Naive B cell (primary cell): ENCODE results near the gene FXR1. TPM values are rescaled to one million over a fixed set of nuclear protein-coding genes. Genes with fewer than 3 reads are reported as not detected.
"Not testable (repeated sequence)": the region's sequence is repeated elsewhere in the genome, so short reads cannot be mapped to it uniquely, and the experiment has no call there.

ENCODE experiments used
- ATAC-seq, 2 donors: fragments of 150-1000 bp; cut with Tn5 transposase; 2 replicates each; pipeline ENCODE4 v1.10.0; 2021; ENCODE audit warnings: low read depth in 2 of 2, mild to moderate bottlenecking in 2 of 2, moderate library complexity in 2 of 2
- DNase-seq: peaks from one replicate; pipeline ENCODE4 v3.0.0; 2022
- H3K27ac Mint-ChIP-seq, 6 donors: one replicate each; pipeline ENCODE4 v1.8.0; 2020 to 2022; ENCODE audit warnings: mild to moderate bottlenecking in 6 of 6, mixed read lengths in 6 of 6, moderate library complexity in 5 of 6, inconsistent platforms in 2 of 6
- H3K27me3 Mint-ChIP-seq, 3 donors: one replicate each; pipeline ENCODE4 v1.8.0; 2021 to 2022; ENCODE audit warnings: mixed read lengths in 3 of 3, mild to moderate bottlenecking in 1 of 3
- H3K36me3 Mint-ChIP-seq, 2 donors: one replicate each; pipeline ENCODE4 v1.8.0; 2020 to 2022; ENCODE audit warnings: mixed read lengths in 2 of 2, inconsistent platforms in 1 of 2, mild to moderate bottlenecking in 1 of 2
- H3K4me1 Mint-ChIP-seq, 3 donors: one replicate each; pipeline ENCODE4 v1.8.0; 2020 to 2022; ENCODE audit warnings: mixed read lengths in 3 of 3, inconsistent platforms in 1 of 3, mild to moderate bottlenecking in 1 of 3, moderate library complexity in 1 of 3
- H3K4me3 Mint-ChIP-seq, 8 donors: one replicate each; pipeline ENCODE4 v1.8.0; 2020 to 2022; ENCODE audit warnings: mild to moderate bottlenecking in 8 of 8, mixed read lengths in 8 of 8, moderate library complexity in 8 of 8, inconsistent platforms in 2 of 8
- H3K9me3 Mint-ChIP-seq, 7 donors: one replicate each; pipeline ENCODE4 v1.8.0; 2020 to 2022; ENCODE audit warnings: mixed read lengths in 7 of 7, mild to moderate bottlenecking in 5 of 7, inconsistent platforms in 2 of 7, moderate library complexity in 1 of 7
- polyA plus RNA-seq, 6 donors: library from polyadenylated mRNA; unstranded; fragments of 300-500 nt; fragmentation: Illumina TruSeq; gene quantifications; one replicate each; pipeline ENCODE4 v1.2.3, GENCODE V29; 2021; ENCODE audit warnings: low read depth in 6 of 6

The FXR1 gene
- polyA plus RNA-seq, 6 donors from 2014 or later, result 41.0 to 53.2 (median 45.7) TPM

DNA sequence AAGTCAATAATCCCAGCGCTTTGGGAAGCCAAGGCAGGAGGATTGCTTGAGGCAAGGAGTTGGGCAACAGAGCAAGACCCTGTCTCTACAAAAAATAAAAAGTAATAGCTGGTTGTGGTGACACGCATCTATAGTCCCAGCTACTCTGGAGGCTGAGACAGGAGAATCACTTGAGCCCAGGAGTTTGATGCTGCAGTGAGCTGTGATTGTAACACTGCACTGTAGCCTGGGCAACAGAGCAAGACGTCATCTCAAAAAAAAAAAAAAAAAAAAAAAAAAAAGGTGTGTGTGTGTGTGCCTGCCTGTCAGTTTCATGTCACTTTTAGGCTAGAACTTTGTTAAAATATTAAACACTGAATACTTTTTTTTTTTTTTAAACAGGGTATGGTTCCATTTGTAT, 48.6 kb downstream of the FXR1 start:
- peaks cover 33 to 47% of the 10 kb centered on the region in 2 donors for H3K36me3 Mint-ChIP-seq
- peak in 1 of 2 donors; percentile 37 for ATAC-seq

DNA sequence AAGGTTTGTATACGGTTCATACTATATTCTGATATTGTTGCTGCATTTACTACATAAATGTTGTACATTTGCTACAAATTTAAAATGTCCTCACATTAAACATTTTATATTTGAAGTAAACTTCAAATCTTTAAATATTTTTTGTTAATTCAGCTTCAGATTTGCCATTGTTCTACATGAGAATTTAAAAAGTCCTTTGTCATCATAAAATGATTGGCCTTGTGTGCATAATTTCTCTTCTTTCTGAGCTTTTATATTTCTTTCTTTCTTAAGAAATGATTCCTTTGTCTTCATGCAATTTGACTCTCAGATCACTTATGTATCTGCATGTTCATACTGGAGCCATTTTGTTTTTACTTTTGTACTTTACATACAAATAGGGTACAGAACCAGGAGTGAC, 49.1 kb downstream of the FXR1 start:
- H3K27ac Mint-ChIP-seq, result no peak overlapping the region
- ATAC-seq, result no peak
- H3K9me3 Mint-ChIP-seq, result peaks cover 0 to 3% (median 0%) of the 10 kb centered on the region in 7 donors
- DNase-seq, result no peak
- H3K4me1 Mint-ChIP-seq, result peaks cover 0 to 9% (median 0%) of the 10 kb centered on the region in 3 donors
- H3K4me3 Mint-ChIP-seq, result no peak overlapping the region
- peaks cover 29 to 47% of the 10 kb centered on the region in 2 donors for H3K36me3 Mint-ChIP-seq
- H3K27me3 Mint-ChIP-seq, result no peaks in the 10 kb centered on the region

More for the DNA sequence above, 48.6 kb downstream of the FXR1 start:
- peak overlapping the region in 1 of 6 donors; percentile 73 for H3K27ac Mint-ChIP-seq
- DNase-seq, result no peak
- peaks cover 0 to 3% (median 0%) of the 10 kb centered on the region in 7 donors for H3K9me3 Mint-ChIP-seq
- no peaks in the 10 kb centered on the region for H3K27me3 Mint-ChIP-seq
- H3K4me3 Mint-ChIP-seq, result no peak overlapping the region
- peaks cover 0 to 9% (median 0%) of the 10 kb centered on the region in 3 donors for H3K4me1 Mint-ChIP-seq

DNA sequence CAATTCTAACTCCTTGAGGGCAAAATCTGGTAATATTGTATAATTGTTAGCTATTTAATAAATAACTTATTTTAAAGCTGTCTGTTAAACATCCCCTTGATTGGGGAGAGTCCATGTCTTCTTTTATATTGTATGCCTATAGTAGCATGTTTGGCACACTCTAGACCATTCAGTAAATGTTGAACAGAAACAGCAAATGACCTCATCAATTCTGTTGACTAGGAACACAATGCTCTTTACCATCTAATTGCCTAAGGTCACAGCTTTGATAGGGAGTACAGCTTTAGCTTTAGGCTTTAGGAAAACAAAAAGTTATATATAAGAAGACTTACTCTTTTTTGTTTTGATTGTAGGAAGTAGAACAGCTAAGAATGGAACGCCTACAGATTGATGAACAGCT, 50.1 kb downstream of the FXR1 start:
- Mint-ChIP-seq H3K9me3 (peaks cover 0 to 2% (median 0%) of the 10 kb centered on the region in 7 donors), H3K36me3 (peaks cover 24 to 45% of the 10 kb centered on the region in 2 donors), H3K4me3 (no peak overlapping the region), H3K4me1 (peaks cover 0 to 9% (median 0%) of the 10 kb centered on the region in 3 donors), H3K27me3 (no peaks in the 10 kb centered on the region), H3K27ac (peak overlapping the region in 1 of 6 donors; percentile 28)
- ATAC-seq (no peak), DNase-seq (no peak)

DNA sequence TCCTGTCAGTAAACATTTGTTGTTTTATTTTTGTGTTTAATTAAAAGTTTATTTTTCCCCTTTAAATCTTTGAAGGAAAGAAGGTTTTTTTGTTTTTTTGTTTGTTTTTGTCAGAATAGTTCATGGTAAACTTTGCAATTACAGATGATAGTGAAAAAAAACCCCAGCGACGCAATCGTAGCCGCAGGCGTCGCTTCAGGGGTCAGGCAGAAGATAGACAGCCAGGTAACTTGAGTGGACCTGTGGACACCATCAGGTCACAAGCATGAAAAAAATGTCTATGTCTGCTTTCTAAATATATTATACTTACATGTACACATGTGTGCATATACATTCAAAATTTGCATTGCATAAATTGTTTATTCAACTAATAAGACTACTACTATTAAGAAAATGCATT, 58.5 kb downstream of the FXR1 start:
- Mint-ChIP-seq H3K36me3 (peaks cover 12 to 19% of the 10 kb centered on the region in 2 donors), H3K27ac (no peak overlapping the region), H3K9me3 (no peaks in the 10 kb centered on the region), H3K4me3 (no peak overlapping the region), H3K4me1 (peaks cover 0 to 13% (median 4%) of the 10 kb centered on the region in 3 donors), H3K27me3 (no peaks in the 10 kb centered on the region)
- no peak for DNase-seq
- ATAC-seq, result no peak

DNA sequence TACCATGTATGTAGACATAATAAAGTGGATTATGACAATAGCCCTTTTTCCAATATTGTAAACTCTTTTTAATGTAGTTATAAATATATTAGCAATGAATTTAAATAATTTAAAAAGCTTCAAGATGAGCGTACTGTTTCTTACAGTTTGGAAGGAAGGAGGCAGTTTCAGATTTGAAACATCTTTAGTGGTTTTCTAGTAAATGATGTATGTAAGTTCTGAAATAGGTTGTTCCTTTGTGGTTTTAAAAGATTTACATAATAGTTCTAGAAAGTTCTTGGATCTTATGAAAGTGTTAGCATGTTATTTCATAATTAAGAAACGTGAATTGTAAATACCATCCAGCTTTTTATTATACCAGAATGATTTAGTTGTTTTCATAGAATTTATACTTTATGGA, 61.1 kb downstream of the FXR1 start:
- H3K27ac Mint-ChIP-seq, result peak overlapping the region in 1 of 6 donors; percentile 12
- DNase-seq (no peak), ATAC-seq (no peak)
- H3K4me3 Mint-ChIP-seq, result no peak overlapping the region
- H3K27me3 Mint-ChIP-seq, result no peaks in the 10 kb centered on the region
- peaks cover 0 to 13% (median 4%) of the 10 kb centered on the region in 3 donors for H3K4me1 Mint-ChIP-seq
- no peaks in the 10 kb centered on the region for H3K9me3 Mint-ChIP-seq
- H3K36me3 Mint-ChIP-seq, result peaks cover 6 to 9% of the 10 kb centered on the region in 2 donors

DNA sequence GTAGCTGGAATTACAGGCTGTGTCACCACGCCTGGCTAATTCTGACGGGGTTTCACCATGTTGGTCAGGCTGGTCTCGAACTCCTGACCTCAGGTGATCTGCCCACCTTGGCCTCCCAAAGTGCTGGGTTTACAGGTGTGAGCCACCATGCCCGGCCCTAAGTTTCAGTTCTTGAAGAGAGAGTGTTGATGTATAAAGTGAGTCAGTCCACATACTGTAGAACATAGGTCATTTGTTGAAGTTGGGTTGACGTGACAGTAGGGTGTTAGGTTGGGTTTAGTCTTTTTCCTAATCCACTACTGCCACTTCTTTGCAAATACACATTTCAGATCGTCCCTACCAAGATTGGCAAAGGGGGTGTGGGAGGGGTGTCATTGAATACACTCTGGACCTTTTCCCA, 61.8 kb downstream of the FXR1 start:
- H3K36me3 Mint-ChIP-seq, result peaks cover 5 to 6% of the 10 kb centered on the region in 2 donors
- peaks cover 0 to 13% (median 4%) of the 10 kb centered on the region in 3 donors for H3K4me1 Mint-ChIP-seq
- ATAC-seq (no peak), DNase-seq (no peak)
- H3K4me3 Mint-ChIP-seq, result no peak overlapping the region
- no peaks in the 10 kb centered on the region for H3K9me3 Mint-ChIP-seq
- no peaks in the 10 kb centered on the region for H3K27me3 Mint-ChIP-seq
- H3K27ac Mint-ChIP-seq, result peak overlapping the region in 4 of 6 donors; percentile 28 to 78 (median 67)

DNA sequence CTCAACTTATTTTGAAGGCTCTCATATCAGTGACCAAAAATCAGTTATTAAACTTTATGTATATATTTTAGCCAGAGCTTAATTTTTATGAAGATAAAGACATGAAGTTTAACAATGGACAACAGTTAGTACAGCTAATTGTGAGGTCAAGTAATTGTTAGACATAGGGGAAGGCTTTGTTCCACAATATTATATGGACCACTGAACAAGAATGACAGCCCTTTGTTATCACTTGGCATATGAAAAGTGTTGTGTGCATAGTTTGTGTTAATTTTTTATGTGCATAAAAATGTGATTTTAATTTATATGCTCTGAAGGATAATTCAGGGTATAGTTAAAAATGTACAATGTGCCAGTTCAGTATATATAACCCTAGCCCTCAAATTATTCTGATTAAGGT, 65.0 kb downstream of the FXR1 start:
- Mint-ChIP-seq H3K9me3 (no peaks in the 10 kb centered on the region), H3K4me3 (no peak overlapping the region), H3K27ac (peak overlapping the region in 1 of 6 donors; percentile 29), H3K36me3 (peaks cover 0 to 5% of the 10 kb centered on the region in 2 donors), H3K27me3 (no peaks in the 10 kb centered on the region), H3K4me1 (peaks cover 0 to 8% (median 4%) of the 10 kb centered on the region in 3 donors)
- ATAC-seq, result no peak
- no peak for DNase-seq

DNA sequence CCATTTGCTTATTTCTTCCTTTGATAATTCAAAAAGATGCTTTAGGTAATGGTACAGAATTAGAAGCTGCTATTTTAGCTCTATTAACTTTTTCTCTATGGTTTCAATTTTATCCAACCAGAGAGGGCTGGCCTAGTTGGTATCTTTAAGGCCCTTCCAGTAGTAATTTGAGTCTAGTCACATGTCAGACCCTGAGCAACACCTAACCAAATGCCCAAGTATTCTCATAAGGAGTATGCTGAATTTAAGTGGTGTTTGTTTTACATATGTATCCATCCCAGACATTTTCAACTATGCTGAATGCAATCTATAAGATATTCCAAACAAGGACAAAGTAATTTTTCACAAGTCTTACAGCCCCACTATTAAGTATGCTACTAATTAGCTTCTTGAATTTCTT, 67.5 kb downstream of the FXR1 start:
- H3K36me3 Mint-ChIP-seq, result peaks cover 0 to 5% of the 10 kb centered on the region in 2 donors
- H3K4me3 Mint-ChIP-seq, result no peak overlapping the region
- ATAC-seq (no peak), DNase-seq (no peak)
- H3K4me1 Mint-ChIP-seq, result no peaks in the 10 kb centered on the region
- peak overlapping the region in 2 of 6 donors; percentile 20 to 56 for H3K27ac Mint-ChIP-seq
- H3K9me3 Mint-ChIP-seq, result no peaks in the 10 kb centered on the region
- H3K27me3 Mint-ChIP-seq, result no peaks in the 10 kb centered on the region

DNA sequence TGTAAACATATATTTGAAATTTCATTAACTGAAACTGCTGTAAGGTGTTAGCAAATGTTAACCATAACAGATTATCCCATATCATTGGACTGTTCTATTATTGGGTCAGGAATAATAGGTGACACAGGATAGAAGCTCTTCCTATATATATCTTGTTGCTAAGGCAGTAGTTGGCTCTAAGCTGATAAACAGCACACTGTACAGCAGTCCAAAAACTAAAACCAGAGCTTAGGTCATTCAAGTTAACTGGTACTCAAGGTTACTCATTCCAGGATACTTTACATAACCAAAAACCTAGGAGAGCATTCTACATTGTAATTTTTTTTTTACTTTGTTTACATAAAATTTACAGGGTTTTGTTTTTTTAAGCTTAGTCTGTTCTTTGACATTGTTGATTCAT, 68.1 kb downstream of the FXR1 start:
- H3K36me3 Mint-ChIP-seq, result peaks cover 0 to 5% of the 10 kb centered on the region in 2 donors
- H3K9me3 Mint-ChIP-seq, result no peaks in the 10 kb centered on the region
- DNase-seq (no peak), ATAC-seq (no peak)
- H3K27me3 Mint-ChIP-seq, result no peaks in the 10 kb centered on the region
- no peak overlapping the region for H3K4me3 Mint-ChIP-seq
- H3K4me1 Mint-ChIP-seq, result no peaks in the 10 kb centered on the region
- no peak overlapping the region for H3K27ac Mint-ChIP-seq

DNA sequence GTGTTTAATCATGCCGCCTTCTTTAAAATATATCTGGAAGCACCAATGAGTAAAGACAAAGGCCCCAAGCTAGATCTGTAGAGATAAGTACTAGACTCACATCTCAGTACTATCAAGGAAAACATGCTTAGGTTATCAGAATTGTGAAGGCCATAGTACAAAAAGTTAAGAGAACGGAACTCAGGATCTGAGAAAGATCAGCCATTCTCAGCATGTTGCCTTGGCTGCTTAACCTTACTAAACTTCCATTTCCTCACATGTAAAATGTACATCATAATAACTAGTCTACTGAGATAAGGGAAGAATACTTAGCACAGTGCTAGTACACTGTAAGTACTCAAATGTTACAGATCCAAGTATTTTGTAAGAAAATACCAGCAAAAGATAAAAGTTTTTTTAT, 69.4 kb downstream of the FXR1 start:
- H3K27ac Mint-ChIP-seq, result peak overlapping the region in 2 of 6 donors; percentile 39 to 60
- H3K9me3 Mint-ChIP-seq, result no peaks in the 10 kb centered on the region
- DNase-seq (no peak), ATAC-seq (no peak)
- H3K4me3 Mint-ChIP-seq, result no peak overlapping the region
- H3K27me3 Mint-ChIP-seq, result no peaks in the 10 kb centered on the region
- H3K36me3 Mint-ChIP-seq, result no peaks in the 10 kb centered on the region
- H3K4me1 Mint-ChIP-seq, result no peaks in the 10 kb centered on the region

DNA sequence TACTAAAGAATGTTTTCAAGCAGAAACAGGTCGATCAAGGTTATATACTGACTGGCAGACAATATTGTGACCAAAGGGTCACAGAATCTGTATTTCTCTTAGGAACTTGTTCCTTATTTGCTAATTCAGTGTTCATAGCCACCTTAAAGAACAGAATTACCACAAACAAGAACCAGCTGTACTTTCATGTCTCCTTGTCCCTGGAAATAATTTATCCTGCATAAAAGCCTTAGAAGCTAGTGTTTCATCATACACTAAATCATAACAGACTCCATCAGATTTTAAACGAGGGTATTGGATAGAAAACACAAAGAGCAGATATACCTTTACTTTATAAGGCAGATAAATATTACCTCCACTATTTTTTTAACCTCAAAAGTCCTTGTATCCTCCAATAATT, 70.7 kb downstream of the FXR1 start:
- Mint-ChIP-seq H3K36me3 (no peaks in the 10 kb centered on the region), H3K27me3 (no peaks in the 10 kb centered on the region), H3K9me3 (no peaks in the 10 kb centered on the region), H3K4me1 (peaks cover 3 to 4% (median 4%) of the 10 kb centered on the region in 3 donors), H3K4me3 (no peak overlapping the region), H3K27ac (peak overlapping the region in 1 of 6 donors; percentile 24)
- no peak for DNase-seq
- no peak for ATAC-seq

DNA sequence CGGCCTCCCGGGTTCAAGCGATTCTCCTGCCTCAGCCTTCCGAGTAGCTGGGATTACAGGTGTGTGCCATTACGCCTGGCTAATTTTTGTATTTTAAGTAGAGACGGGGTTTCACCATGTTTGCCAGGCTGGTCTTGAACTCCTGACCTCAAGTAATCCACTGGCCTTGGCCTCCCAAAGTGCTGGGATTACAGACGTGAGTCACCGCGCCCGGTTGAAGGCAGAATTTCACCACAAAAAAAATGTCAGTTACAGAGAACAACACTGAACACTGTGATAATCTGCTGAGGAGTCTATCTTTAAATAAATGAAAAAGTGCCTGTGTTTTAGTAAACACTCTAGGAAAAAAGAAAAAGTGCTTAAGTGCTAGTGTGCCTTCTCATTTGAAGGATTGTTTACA, 73.9 kb downstream of the FXR1 start:
- ATAC-seq, H3K4me3 Mint-ChIP-seq, H3K36me3 Mint-ChIP-seq, H3K9me3 Mint-ChIP-seq, DNase-seq, H3K27ac Mint-ChIP-seq, H3K27me3 Mint-ChIP-seq: not testable (repeated sequence)
- peaks cover 13 to 22% (median 20%) of the 10 kb centered on the region in 3 donors for H3K4me1 Mint-ChIP-seq

DNA sequence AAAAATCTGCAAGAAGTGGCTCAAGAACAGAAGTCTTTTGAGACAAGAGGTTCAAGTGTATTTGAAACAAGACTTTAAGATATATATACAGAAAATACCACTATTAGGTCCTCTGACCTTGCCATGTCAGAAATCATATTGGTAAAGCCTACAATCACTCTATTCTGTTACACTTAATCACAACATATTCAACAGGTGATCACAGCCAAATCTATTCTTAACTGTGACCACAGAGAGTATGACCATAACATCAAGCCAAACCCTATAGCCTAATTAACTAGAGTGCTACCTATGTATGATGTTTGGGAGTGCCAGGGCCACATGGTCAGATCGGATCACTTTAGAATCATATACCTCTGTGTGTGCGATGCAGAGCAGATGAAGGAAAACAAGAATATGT, 74.9 kb downstream of the FXR1 start:
- H3K27ac Mint-ChIP-seq, result peak overlapping the region in 1 of 6 donors; percentile 19
- peaks cover 13 to 22% (median 20%) of the 10 kb centered on the region in 3 donors for H3K4me1 Mint-ChIP-seq
- H3K36me3 Mint-ChIP-seq, result no peaks in the 10 kb centered on the region
- no peaks in the 10 kb centered on the region for H3K27me3 Mint-ChIP-seq
- no peak for DNase-seq
- H3K9me3 Mint-ChIP-seq, result no peaks in the 10 kb centered on the region
- peak overlapping the region in 2 of 8 donors; percentile 37 to 96 for H3K4me3 Mint-ChIP-seq
- no peak for ATAC-seq

DNA sequence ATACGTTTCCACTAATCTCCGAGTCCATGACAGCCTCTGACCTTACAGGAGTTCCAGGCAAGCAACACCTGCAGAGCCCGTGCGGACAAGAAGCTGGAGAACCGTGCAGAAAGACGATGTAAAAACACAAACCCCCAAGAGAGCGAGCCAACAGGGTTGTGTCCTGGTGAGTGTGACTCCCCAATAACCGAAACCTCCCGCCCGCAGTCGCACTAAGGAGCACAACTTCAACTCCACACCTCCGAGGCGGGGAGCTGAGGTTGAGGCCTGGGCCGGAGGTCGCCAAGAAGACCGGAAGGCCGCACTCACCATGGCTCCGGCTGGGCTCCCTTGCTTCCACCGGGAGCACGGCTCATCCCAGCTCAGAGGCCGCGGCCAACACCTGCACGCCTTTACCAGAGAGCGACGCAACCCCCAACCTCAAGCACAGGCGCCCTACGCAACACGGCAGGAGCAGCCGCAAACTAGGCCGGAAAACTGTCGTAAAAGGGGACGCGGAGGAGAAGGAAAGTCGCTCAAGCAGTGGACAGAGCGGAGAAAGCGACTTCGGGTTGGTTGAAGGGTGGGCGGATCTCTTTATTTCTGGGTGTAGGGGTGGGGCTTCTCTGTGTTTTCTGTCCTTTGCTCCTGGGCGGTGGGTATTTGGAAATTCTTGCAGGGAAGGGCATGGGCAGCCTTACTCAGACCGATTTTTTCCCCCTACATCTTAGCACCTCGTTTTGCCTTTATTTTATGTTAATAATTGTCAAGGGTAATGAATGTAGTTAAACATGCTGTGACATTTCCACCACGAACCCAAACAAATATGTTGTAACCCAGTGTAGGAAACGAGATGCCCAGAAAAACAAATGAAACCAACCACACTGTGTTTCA, 77.1 kb downstream of the FXR1 start, which contains the start of gene DNAJC19:
Gene DNAJC19 (minus strand): TSS at position 446 of the 873 bp plus-strand sequence. CDS start 134 bp downstream, at position 312.
- H3K4me1 Mint-ChIP-seq, result peaks cover 13 to 22% (median 20%) of the 10 kb centered on the region in 3 donors
- peak within 1 kb of the TSS; percentile 85 to 98 (median 94) for H3K27ac Mint-ChIP-seq
- H3K36me3 Mint-ChIP-seq, result no peaks in the 10 kb centered on the region
- peak; percentile 94 for ATAC-seq
- H3K27me3 Mint-ChIP-seq, result peaks cover 10 to 16% (median 11%) of the 10 kb centered on the region in 3 donors
- peak within 1 kb of the TSS; percentile 92 to 100 (median 98) for H3K4me3 Mint-ChIP-seq
- no peaks in the 10 kb centered on the region for H3K9me3 Mint-ChIP-seq
- DNase-seq, result peak; percentile 92
